Thyroid gland (tissue), 4 donors: ENCODE measurements around the gene CHRDL2.

ENCODE experiments used
- CTCF ChIP-seq, 6 experiments: fragments of 200-600 bp in 3 of 6; fragments of 450-650 bp in 3 of 6; sonication (generic) in 3 of 6; IDR thresholded peaks; one replicate each; pipeline ENCODE4 v1.5.1; 2016 to 2019; ENCODE audit warnings: antibody characterized with exemption in 6 of 6, mild to moderate bottlenecking in 2 of 6, inconsistent platforms in 1 of 6, moderate library complexity in 1 of 6
- POLR2A ChIP-seq, 2 donors: fragments of 450-650 bp; IDR thresholded peaks; one replicate each; pipeline ENCODE4 v1.6.1; 2017; ENCODE audit warnings: antibody characterized with exemption in 2 of 2, mild to moderate bottlenecking in 2 of 2, moderate library complexity in 1 of 2

- TF ChIP-seq CTCF (IDR thresholded peaks at IDR 0.05), result no peak
- no peak for TF ChIP-seq POLR2A (IDR thresholded peaks at IDR 0.05)
These were observed 84.3 kb downstream of the CHRDL2 start for GRCh38 chr11:74646954-74647353.
